ENCODE results near the gene KCNC3. TPM values are rescaled to one million over a fixed set of nuclear protein-coding genes. Genes with fewer than 3 reads are reported as not detected.
A peak's percentile ranks its signal among the peaks of the same experiment; 100 is the strongest.

Gene KCNC3
- total RNA-seq, 2 experiments from 2014 or later: 1.6 to 2.0 TPM

GRCh38 chr19:50319156-50319555 lies 10.0 kb downstream of the KCNC3 start:
- Mint-ChIP-seq H3K36me3 (ENCODE audit: low read depth) (no peaks in the 10 kb centered on the region), H3K27me3 (peaks cover 60% of the 10 kb centered on the region), H3K27ac (no peak overlapping the region), H3K4me1 (ENCODE audit: low read depth) (peaks cover 13% of the 10 kb centered on the region), H3K4me3 (no peak overlapping the region), H3K9me3 (no peaks in the 10 kb centered on the region)
- intact Hi-C loops (cut with DNase I, micrococcal nuclease): no loop called here
- TF ChIP-seq, protein P1, sequence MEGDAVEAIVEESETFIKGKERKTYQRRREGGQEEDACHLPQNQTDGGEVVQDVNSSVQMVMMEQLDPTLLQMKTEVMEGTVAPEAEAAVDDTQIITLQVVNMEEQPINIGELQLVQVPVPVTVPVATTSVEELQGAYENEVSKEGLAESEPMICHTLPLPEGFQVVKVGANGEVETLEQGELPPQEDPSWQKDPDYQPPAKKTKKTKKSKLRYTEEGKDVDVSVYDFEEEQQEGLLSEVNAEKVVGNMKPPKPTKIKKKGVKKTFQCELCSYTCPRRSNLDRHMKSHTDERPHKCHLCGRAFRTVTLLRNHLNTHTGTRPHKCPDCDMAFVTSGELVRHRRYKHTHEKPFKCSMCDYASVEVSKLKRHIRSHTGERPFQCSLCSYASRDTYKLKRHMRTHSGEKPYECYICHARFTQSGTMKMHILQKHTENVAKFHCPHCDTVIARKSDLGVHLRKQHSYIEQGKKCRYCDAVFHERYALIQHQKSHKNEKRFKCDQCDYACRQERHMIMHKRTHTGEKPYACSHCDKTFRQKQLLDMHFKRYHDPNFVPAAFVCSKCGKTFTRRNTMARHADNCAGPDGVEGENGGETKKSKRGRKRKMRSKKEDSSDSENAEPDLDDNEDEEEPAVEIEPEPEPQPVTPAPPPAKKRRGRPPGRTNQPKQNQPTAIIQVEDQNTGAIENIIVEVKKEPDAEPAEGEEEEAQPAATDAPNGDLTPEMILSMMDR (IDR thresholded peaks at IDR 0.05): no peak
- peaks cover 6% of the 10 kb centered on the region for H3K4me1 ChIP-seq (ENCODE audit: insufficient read depth, low read length)
- H3K27me3 ChIP-seq (ENCODE audit: control insufficient read depth in 1 of 2, insufficient read depth in 2 of 2, low read length in 2 of 2): peaks cover 21 to 34% of the 10 kb centered on the region in 2 experiments
- peaks cover 0 to 10% of the 10 kb centered on the region in 2 experiments for H3K9me3 ChIP-seq (ENCODE audit: control insufficient read depth in 1 of 2, insufficient read depth in 1 of 2, low read length in 2 of 2)
- no peak for ATAC-seq (ENCODE audit: poor library complexity)
- no peak overlapping the region for H3K27ac ChIP-seq (ENCODE audit: low read depth in 1 of 2, low read length in 2 of 2)
- peak in 1 of 14 experiments; percentile 9 for DNase-seq
- H3K36me3 ChIP-seq (ENCODE audit: insufficient read depth, low read length): no peaks in the 10 kb centered on the region
- CTCF ChIA-PET: no interaction called here
- H3K4me3 ChIP-seq (ENCODE audit: low read length): no peak overlapping the region
- POLR2A ChIA-PET: no interaction called here

GRCh38 chr19:50318438-50318837 lies 10.7 kb downstream of the KCNC3 start:
- peaks cover 26 to 40% of the 10 kb centered on the region in 2 experiments for H3K27me3 ChIP-seq (ENCODE audit: control insufficient read depth in 1 of 2, insufficient read depth in 2 of 2, low read length in 2 of 2)
- Mint-ChIP-seq H3K9me3 (no peaks in the 10 kb centered on the region), H3K27me3 (peaks cover 67% of the 10 kb centered on the region), H3K4me1 (ENCODE audit: low read depth) (peaks cover 19% of the 10 kb centered on the region), H3K36me3 (ENCODE audit: low read depth) (no peaks in the 10 kb centered on the region), H3K4me3 (no peak overlapping the region), H3K27ac (no peak overlapping the region)
- ATAC-seq (ENCODE audit: poor library complexity) (no peak), DNase-seq (no peak)
- ChIA-PET CTCF (no interaction called here), POLR2A (no interaction called here)
- H3K36me3 ChIP-seq (ENCODE audit: insufficient read depth, low read length): no peaks in the 10 kb centered on the region
- H3K27ac ChIP-seq (ENCODE audit: low read depth in 1 of 2, low read length in 2 of 2): no peak overlapping the region
- intact Hi-C loops (cut with DNase I, micrococcal nuclease): no loop called here
- H3K4me1 ChIP-seq (ENCODE audit: insufficient read depth, low read length): peaks cover 6% of the 10 kb centered on the region
- H3K9me3 ChIP-seq (ENCODE audit: control insufficient read depth in 1 of 2, insufficient read depth in 1 of 2, low read length in 2 of 2): peaks cover 0 to 10% of the 10 kb centered on the region in 2 experiments
- H3K4me3 ChIP-seq (ENCODE audit: low read length): no peak overlapping the region
- TF ChIP-seq, protein P1 (IDR thresholded peaks at IDR 0.05): no peak

GRCh38 chr19:50317115-50317514 lies 12.1 kb downstream of the KCNC3 start:
- Mint-ChIP-seq H3K4me1 (ENCODE audit: low read depth) (peaks cover 23% of the 10 kb centered on the region), H3K9me3 (no peaks in the 10 kb centered on the region), H3K4me3 (no peak overlapping the region), H3K27me3 (peaks cover 73% of the 10 kb centered on the region), H3K36me3 (ENCODE audit: low read depth) (no peaks in the 10 kb centered on the region), H3K27ac (no peak overlapping the region)
- no peak overlapping the region for H3K4me3 ChIP-seq (ENCODE audit: low read length)
- ChIA-PET CTCF (no interaction called here), POLR2A (no interaction called here)
- intact Hi-C loops (cut with DNase I, micrococcal nuclease): no loop called here
- H3K9me3 ChIP-seq (ENCODE audit: control insufficient read depth in 1 of 2, insufficient read depth in 1 of 2, low read length in 2 of 2): peaks cover 0 to 13% of the 10 kb centered on the region in 2 experiments
- H3K4me1 ChIP-seq (ENCODE audit: insufficient read depth, low read length): peaks cover 12% of the 10 kb centered on the region
- H3K36me3 ChIP-seq (ENCODE audit: insufficient read depth, low read length): no peaks in the 10 kb centered on the region
- H3K27me3 ChIP-seq (ENCODE audit: control insufficient read depth in 1 of 2, insufficient read depth in 2 of 2, low read length in 2 of 2): peaks cover 38 to 51% of the 10 kb centered on the region in 2 experiments
- ATAC-seq (ENCODE audit: poor library complexity): no peak
- no peak overlapping the region for H3K27ac ChIP-seq (ENCODE audit: low read depth in 1 of 2, low read length in 2 of 2)
- peak in 1 of 14 experiments; percentile 10 for DNase-seq
- TF ChIP-seq, protein P1 (IDR thresholded peaks at IDR 0.05): no peak
